Motor neuron (in vitro differentiated cells): Measurements from ENCODE around the gene ARID5A. TPM values are rescaled to one million over a fixed set of nuclear protein-coding genes. Genes with fewer than 3 reads are reported as not detected.

Source experiments
- ATAC-seq, 8 experiments: fragments of 200-7000 bp; cut with Tn5 transposase; replicated peaks in 6 of 8; 2 replicates each; pipeline ENCODE4 v1.8.0; 2021; ENCODE audit warnings: mild to moderate bottlenecking in 8 of 8, moderate library complexity in 8 of 8
- H3K27ac ChIP-seq, 2 donors: fragments of 250-450 bp; sonication (Bioruptor Pico); 2 replicates each; pipeline ENCODE4 v1.9.0; 2021; ENCODE audit warnings: antibody characterized with exemption in 2 of 2, mild to moderate bottlenecking in 2 of 2, moderate library complexity in 1 of 2
- H3K4me1 ChIP-seq, 2 donors: fragments of 250-450 bp; sonication (Bioruptor Pico); replicated peaks in 1 of 2; 2 replicates each; pipeline ENCODE4 v1.6.1; 2021; ENCODE audit warnings: antibody characterized with exemption in 2 of 2, mild to moderate bottlenecking in 2 of 2, moderate library complexity in 1 of 2
- H3K4me3 ChIP-seq, 5 donors: fragments of 250-450 bp; sonication (Bioruptor Pico); 2 replicates each; pipeline ENCODE4 v1.9.0; 2021; ENCODE audit warnings: antibody characterized with exemption in 5 of 5, mild to moderate bottlenecking in 5 of 5, moderate library complexity in 4 of 5
- WGBS, 10 experiments: fragments of 450-650 bp; shearing (Covaris generic); methylation state at CpG; one replicate each; pipeline ENCODE4 v1.0.0; 2022; 5-methylcytosine and 5-hydroxymethylcytosine counted together
- in situ Hi-C, 9 experiments: fragments of 400-800 bp; cut with MboI; loops; one replicate each; pipeline ENCODE4 v1.15.0; 2021; ENCODE audit warnings: low sequenced_read_pairs in 9 of 9, low pct_unique_long_range_greater_than_20kb in 2 of 9; ENCODE audit not compliant: unreplicated experiment in 9 of 9
- total RNA-seq, 8 experiments: library from RNA; unstranded; fragments of 300-600 nt; gene quantifications; 2 replicates each; pipeline versions ENCODE4 v1.2.3 to v1.2.4, GENCODE V29; 2022

ARID5A gene
- total RNA-seq, 8 experiments from 2014 or later: 1.5 to 24.0 (median 3.0) TPM

DNA sequence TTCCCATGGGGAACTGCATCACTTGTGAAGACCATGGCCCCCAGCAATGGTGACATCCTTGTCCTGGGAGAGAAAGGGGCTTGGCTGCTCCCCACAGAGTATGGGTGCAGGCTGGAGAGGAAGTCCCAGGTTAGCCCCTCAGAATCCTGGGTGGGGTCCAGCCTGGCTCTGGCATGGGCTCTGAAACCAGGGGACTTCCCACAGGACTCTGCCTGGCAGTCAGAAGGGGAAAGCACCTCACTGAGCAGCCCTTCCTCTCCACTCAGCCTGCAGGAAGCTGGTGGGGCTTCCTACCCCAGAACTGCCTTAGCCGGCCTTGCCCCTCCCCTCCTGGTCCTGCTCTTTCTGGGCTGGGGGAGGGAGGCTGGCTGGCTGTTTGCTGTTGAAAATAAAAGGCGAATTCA, 35.1 kb upstream of the ARID5A start:
- no peak overlapping the region for H3K4me3 ChIP-seq
- no peaks in the 10 kb centered on the region for H3K4me1 ChIP-seq
- in situ Hi-C loops: loop anchor here in 4 of 9 experiments (10.0 to 25.0 kb wide), 3 partner anchors 87 to 97 kb away; no protein-coding TSS in a partner anchor
- no peak for ATAC-seq
- 17 to 83% (median 60%) methylated on average over 1 of the region's 2 CpGs; no CpG with 5 or more reads in 7 of the 10 experiments for WGBS, 10 experiments
- H3K27ac ChIP-seq: no peak overlapping the region

DNA sequence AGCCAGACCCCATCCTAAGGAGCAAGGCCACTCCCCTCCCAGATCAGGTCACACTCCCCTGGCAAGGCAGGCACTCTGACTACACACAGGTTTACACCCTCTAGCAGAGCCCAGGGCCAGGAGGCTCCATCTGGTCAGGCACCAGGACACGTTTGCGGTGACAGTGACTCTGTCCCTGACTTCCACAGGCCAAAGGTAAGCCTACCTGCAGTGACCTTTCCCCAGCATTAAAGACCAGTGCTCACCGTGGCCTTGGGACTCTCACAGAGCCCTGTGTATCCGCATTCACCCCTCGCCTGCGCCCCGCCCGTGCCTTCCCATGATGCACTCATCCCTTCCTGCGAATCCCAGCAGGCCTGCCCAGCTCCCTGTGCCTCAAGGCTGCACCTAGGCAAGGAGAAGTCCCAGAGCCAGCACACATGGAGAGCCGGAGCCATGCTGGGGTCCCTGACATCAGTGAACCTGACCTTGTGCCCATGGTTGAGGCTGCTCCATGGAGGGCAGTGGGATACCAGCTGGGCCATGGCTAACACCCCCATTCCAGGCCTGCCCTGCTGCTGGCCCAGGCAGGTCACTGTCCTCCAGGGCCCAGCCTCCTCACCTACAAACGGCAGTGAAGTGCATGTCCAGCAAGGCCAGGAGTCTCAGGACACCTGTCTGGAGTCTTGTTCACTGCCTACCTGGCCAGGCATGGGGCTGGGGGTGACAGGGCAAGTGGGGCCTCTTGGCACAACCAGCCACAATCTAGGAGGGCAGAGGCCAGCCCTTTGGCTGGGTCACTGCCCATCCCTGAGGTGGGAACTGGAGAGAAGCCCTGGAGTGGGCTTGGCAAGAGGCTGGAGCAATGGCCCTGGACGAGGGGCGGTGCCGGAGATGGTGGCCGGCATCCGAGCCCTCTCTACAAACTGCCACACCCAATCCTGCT, 34.4 kb upstream of the ARID5A start:
- 37 to 100% (median 74%) methylated on average over 1 to 7 of the region's 16 CpGs; no CpG with 5 or more reads in 4 of the 10 experiments for WGBS, 10 experiments
- in situ Hi-C loops: loop anchor here in 4 of 9 experiments (10.0 to 25.0 kb wide), 3 partner anchors 87 to 97 kb away; no protein-coding TSS in a partner anchor
- ATAC-seq: no peak
- Histone ChIP-seq H3K4me3 (no peak overlapping the region), H3K27ac (no peak overlapping the region), H3K4me1 (no peaks in the 10 kb centered on the region)

DNA sequence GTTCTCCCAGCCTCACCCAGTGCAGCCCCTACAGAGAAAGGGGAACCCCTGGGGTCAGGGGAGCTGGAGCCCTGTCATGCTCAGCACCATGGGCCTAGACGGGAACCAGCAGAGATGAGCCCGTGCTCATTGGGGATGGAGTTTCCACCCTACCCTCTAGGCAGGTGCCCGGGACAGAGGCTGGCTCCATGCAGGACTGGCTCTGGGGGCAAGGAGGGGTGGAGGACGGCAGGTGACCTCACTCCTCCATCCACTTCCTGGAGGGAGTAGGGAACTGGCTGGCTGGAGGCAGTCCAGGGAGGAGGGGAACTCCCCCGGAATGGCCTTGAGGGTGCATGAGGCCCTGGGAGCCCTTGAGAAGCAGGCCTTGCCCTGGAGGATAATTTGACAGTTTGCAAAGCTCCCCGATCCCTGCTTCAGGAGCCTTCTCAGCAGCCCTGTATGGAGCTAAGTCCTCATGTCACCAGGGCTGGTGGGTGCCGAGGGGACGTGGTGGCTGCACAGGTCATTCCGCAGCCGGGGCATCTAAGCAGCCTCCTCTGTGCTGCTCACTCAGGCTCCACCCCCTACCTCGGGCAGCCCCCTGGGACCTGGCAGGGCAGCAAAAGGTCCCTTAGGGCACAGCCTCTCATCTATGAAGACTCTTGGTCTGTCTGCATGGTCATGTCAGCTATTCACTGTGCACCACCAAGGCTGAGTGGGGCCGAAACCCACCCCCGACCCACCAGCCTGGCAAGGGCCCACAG, 33.5 kb upstream of the ARID5A start:
- ATAC-seq: no peak
- 72 to 83% (median 76%) methylated on average over 2 to 5 of the region's 13 CpGs; no CpG with 5 or more reads in 6 of the 10 experiments for WGBS, 10 experiments
- Histone ChIP-seq H3K4me1 (no peaks in the 10 kb centered on the region), H3K27ac (no peak overlapping the region), H3K4me3 (no peak overlapping the region)
- in situ Hi-C loops: loop anchor here in 4 of 9 experiments (10.0 to 25.0 kb wide), 3 partner anchors 88 to 98 kb away; no protein-coding TSS in a partner anchor

- Histone ChIP-seq H3K4me3 (no peak overlapping the region), H3K4me1 (no peaks in the 10 kb centered on the region), H3K27ac (no peak overlapping the region)
- in situ Hi-C loops: loop anchor here in 4 of 9 experiments (10.0 to 25.0 kb wide), 3 partner anchors 89 to 99 kb away; no protein-coding TSS in a partner anchor
- 40 to 94% (median 90%) methylated on average over 1 to 3 of the region's 12 CpGs; no CpG with 5 or more reads in 6 of the 10 experiments for WGBS, 10 experiments
- no peak for ATAC-seq
Observed at GRCh38 chr2:96503637-96504243, 32.8 kb upstream of the ARID5A start.

GRCh38 chr2:96505231-96505889, 31.2 kb upstream of the ARID5A start, which contains the start of gene NEURL3:
NEURL3 (minus strand) TSS chr2:96505357; CDS start chr2:96505286, 71 bp downstream.
- WGBS, 10 experiments: 15 to 81% (median 45%) methylated on average over 1 to 8 of the region's 9 CpGs
- Histone ChIP-seq H3K27ac (no peak within 1 kb of the TSS), H3K4me3 (no peak within 1 kb of the TSS), H3K4me1 (peaks cover 0 to 3% of the 10 kb centered on the region in 2 donors)
- in situ Hi-C loops: loop anchor here in 4 of 9 experiments (10.0 to 25.0 kb wide), 3 partner anchors 91 to 101 kb away; no protein-coding TSS in a partner anchor
- peak in 6 of 8 experiments; percentile 12 to 56 (median 40) for ATAC-seq

DNA sequence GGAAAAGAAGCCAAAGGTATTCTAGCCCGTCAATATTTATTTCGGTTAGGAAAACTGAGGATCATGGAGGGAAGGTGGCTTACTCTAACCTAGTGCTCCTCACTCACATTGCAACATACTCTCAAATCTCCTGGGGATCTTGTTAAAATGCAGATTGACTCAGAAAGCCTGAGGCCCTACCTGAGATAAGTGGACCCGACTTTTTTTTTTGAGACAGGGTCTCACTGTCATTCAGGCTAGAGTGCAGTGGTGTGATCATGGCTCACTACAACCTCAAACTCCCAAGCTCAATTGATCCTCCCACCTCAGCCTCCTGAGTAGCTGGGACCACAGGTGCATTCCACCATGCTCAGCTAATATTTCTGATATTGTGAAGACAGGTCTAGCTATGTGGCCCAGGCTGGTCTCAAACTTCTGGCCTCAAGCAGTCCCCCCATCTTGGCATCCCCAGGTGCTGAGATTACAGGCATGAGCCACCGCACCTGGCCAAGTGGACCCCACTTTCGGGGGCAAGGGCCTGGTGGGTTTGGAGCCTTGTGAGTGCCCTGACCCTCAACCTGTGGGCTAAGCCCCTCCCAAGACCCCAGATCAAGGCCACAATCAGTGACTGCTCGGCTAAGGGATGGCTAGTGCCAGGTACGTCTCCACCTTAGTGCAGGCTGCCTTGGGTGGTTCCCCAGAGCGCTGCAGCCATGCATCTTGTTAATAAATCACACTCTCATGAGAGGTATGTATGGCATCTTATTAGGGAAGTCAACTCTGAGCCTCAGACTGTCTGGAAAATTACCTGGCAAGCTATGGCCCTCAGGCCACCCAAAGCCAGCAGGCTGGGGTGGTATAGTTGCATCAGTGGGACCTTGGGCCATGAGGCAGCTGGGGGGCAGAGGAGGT, 30.3 kb upstream of the ARID5A start:
- Histone ChIP-seq H3K4me3 (no peak overlapping the region), H3K27ac (no peak overlapping the region), H3K4me1 (peaks cover 0 to 3% of the 10 kb centered on the region in 2 donors)
- in situ Hi-C loops: loop anchor here in 4 of 9 experiments (10.0 to 25.0 kb wide), 3 partner anchors 91 to 101 kb away; no protein-coding TSS in a partner anchor
- WGBS, 10 experiments: 70 to 93% (median 83%) methylated on average over 1 to 5 of the region's 8 CpGs; no CpG with 5 or more reads in 5 of the 10 experiments
- ATAC-seq: no peak

- Histone ChIP-seq H3K4me3 (no peak overlapping the region), H3K27ac (no peak overlapping the region), H3K4me1 (peaks cover 0 to 3% of the 10 kb centered on the region in 2 donors)
- 50 to 100% (median 90%) methylated on average over 1 to 7 of the region's 7 CpGs; no CpG with 5 or more reads in 1 of the 10 experiments for WGBS, 10 experiments
- in situ Hi-C loops: loop anchor here in 4 of 9 experiments (10.0 to 25.0 kb wide), 3 partner anchors 92 to 102 kb away; no protein-coding TSS in a partner anchor
- ATAC-seq: no peak
Observed at GRCh38 chr2:96506907-96507240, 29.7 kb upstream of the ARID5A start.

- 0 to 60% (median 6%) methylated on average over 1 to 30 of the region's 38 CpGs; no CpG with 5 or more reads in 4 of the 10 experiments for WGBS, 10 experiments
- peak; percentile 42 to 80 (median 64) for ATAC-seq
- Histone ChIP-seq H3K4me3 (no peak overlapping the region), H3K27ac (no peak overlapping the region), H3K4me1 (peaks cover 0 to 3% of the 10 kb centered on the region in 2 donors)
- in situ Hi-C loops: loop anchor here in 4 of 9 experiments (10.0 to 25.0 kb wide), 3 partner anchors 93 to 103 kb away; no protein-coding TSS in a partner anchor
Observed at GRCh38 chr2:96507957-96508520, 28.5 kb upstream of the ARID5A start.

GRCh38 chr2:96508521-96509113, 27.9 kb upstream of the ARID5A start:
- in situ Hi-C loops: loop anchor here in 4 of 9 experiments (10.0 to 25.0 kb wide), 3 partner anchors 94 to 104 kb away; no protein-coding TSS in a partner anchor
- Histone ChIP-seq H3K4me3 (no peak overlapping the region), H3K27ac (no peak overlapping the region), H3K4me1 (peaks cover 0 to 3% of the 10 kb centered on the region in 2 donors)
- peak in 2 of 8 experiments; percentile 1 to 2 for ATAC-seq
- 74 to 100% (median 80%) methylated on average over 1 to 10 of the region's 26 CpGs; no CpG with 5 or more reads in 7 of the 10 experiments for WGBS, 10 experiments

DNA sequence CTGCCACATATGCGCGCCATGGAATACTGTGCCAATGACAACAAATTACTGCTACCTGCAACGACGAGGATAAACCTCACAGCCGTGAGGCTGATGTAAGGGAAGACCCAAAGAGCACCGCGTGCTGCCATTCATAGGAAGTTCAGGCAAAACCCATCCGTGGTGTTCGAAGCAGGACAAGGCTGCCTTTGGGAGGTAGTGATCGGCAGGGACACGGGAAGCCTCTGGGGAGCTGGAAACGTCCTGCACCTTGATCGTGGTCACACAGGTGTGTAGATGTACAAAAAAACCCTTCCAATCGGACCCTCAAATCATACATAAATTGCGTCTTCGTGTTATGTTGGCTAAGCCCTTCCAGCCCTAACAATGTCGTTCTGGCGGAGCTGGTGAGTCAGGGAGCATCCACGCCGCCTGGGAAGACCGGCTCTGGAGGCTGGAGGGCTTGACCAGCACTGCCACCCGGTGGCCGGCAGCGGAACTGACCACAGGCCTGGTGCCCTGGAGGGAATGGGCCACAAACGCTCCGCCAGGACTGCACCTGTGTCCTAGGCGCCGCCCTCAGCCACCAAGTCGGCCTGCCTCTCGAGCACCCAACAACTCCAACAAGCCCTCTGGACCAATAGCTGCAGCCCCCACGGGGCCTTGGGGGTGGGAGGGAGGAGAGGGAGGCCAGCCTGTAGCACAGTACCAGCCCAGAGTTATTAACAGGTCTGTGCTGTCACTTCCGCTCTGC, 27.3 kb upstream of the ARID5A start:
- 0 to 47% (median 21%) methylated on average over 1 to 9 of the region's 32 CpGs; no CpG with 5 or more reads in 4 of the 10 experiments for WGBS, 10 experiments
- Histone ChIP-seq H3K4me3 (peak overlapping the region in 1 of 5 donors; percentile 10), H3K27ac (no peak overlapping the region), H3K4me1 (peaks cover 0 to 3% of the 10 kb centered on the region in 2 donors)
- ATAC-seq: peak; percentile 80 to 96 (median 90)
- in situ Hi-C loops: loop anchor here in 4 of 9 experiments (10.0 to 25.0 kb wide), 3 partner anchors 94 to 104 kb away; no protein-coding TSS in a partner anchor
